Measurements from ENCODE around the gene NTSR2. TPM values are rescaled to one million over a fixed set of nuclear protein-coding genes. Genes with fewer than 3 reads are reported as not detected.

Gene NTSR2
- total and polyA plus RNA-seq, 2 donors from 2014 or later, result not detected

DNA sequence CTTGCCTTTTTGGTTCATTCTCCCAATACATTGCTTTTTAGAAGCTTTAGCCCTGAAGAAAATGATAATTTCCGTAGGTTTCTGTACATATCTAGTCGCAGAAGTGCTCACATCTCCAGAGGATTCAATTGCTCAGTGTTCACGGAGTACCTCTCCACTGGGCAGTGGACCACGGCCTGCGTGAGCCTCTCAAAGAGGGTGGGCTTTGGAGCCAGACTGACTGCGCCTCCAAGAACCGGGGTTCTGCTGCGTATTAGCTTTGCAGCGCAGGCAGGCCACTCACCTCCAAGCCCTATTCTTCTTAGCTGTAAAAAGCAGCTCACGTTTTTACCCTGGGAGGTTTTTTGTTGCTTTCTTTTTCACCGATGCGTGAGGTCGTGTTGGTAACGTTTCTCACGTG is 35.4 kb downstream of the NTSR2 start:
- Histone ChIP-seq H3K27me3 (ENCODE audit: control insufficient read depth, insufficient read depth, low read length) (no peaks in the 10 kb centered on the region), H3K9me3 (ENCODE audit: control insufficient read depth in 2 of 3, insufficient read depth in 1 of 3, low read length in 3 of 3) (no peaks in the 10 kb centered on the region), H3K4me3 (ENCODE audit: low read length in 3 of 3) (no peak overlapping the region), H3K36me3 (ENCODE audit: control insufficient read depth in 2 of 3, insufficient read depth in 3 of 3, low read length in 3 of 3) (no peaks in the 10 kb centered on the region), H3K9ac (ENCODE audit: low read length in 3 of 3) (no peak overlapping the region), H3K27ac (ENCODE audit: low read depth in 2 of 2, low read length in 2 of 2) (no peak overlapping the region), H3K4me1 (ENCODE audit: control insufficient read depth in 2 of 3, insufficient read depth in 2 of 3, low read depth in 1 of 3, low read length in 3 of 3) (no peaks in the 10 kb centered on the region)
- no peak for DNase-seq
- no peak for FAIRE-seq
- TF ChIP-seq, protein P1, sequence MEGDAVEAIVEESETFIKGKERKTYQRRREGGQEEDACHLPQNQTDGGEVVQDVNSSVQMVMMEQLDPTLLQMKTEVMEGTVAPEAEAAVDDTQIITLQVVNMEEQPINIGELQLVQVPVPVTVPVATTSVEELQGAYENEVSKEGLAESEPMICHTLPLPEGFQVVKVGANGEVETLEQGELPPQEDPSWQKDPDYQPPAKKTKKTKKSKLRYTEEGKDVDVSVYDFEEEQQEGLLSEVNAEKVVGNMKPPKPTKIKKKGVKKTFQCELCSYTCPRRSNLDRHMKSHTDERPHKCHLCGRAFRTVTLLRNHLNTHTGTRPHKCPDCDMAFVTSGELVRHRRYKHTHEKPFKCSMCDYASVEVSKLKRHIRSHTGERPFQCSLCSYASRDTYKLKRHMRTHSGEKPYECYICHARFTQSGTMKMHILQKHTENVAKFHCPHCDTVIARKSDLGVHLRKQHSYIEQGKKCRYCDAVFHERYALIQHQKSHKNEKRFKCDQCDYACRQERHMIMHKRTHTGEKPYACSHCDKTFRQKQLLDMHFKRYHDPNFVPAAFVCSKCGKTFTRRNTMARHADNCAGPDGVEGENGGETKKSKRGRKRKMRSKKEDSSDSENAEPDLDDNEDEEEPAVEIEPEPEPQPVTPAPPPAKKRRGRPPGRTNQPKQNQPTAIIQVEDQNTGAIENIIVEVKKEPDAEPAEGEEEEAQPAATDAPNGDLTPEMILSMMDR (IDR thresholded peaks at IDR 0.05; ENCODE audit: borderline replicate concordance, extremely low read depth, insufficient read depth), result no peak
- intact Hi-C loops (cut with DNase I), result no loop called here

GRCh38 chr2:11633923-11634478 is 36.0 kb downstream of the NTSR2 start:
- FAIRE-seq (no peak), DNase-seq (no peak)
- Histone ChIP-seq H3K27me3 (ENCODE audit: control insufficient read depth, insufficient read depth, low read length) (no peaks in the 10 kb centered on the region), H3K9me3 (ENCODE audit: control insufficient read depth in 2 of 3, insufficient read depth in 1 of 3, low read length in 3 of 3) (no peaks in the 10 kb centered on the region), H3K36me3 (ENCODE audit: control insufficient read depth in 2 of 3, insufficient read depth in 3 of 3, low read length in 3 of 3) (no peaks in the 10 kb centered on the region), H3K27ac (ENCODE audit: low read depth in 2 of 2, low read length in 2 of 2) (no peak overlapping the region), H3K4me3 (ENCODE audit: low read length in 3 of 3) (no peak overlapping the region), H3K9ac (ENCODE audit: low read length in 3 of 3) (no peak overlapping the region), H3K4me1 (ENCODE audit: control insufficient read depth in 2 of 3, insufficient read depth in 2 of 3, low read depth in 1 of 3, low read length in 3 of 3) (no peaks in the 10 kb centered on the region)
- intact Hi-C loops (cut with DNase I), result no loop called here
- TF ChIP-seq, protein P1 (IDR thresholded peaks at IDR 0.05; ENCODE audit: borderline replicate concordance, extremely low read depth, insufficient read depth), result no peak

- TF ChIP-seq, protein P1 (IDR thresholded peaks at IDR 0.05; ENCODE audit: borderline replicate concordance, extremely low read depth, insufficient read depth), result no peak
- FAIRE-seq (no peak), DNase-seq (no peak)
- Histone ChIP-seq H3K9me3 (ENCODE audit: control insufficient read depth in 2 of 3, insufficient read depth in 1 of 3, low read length in 3 of 3) (no peaks in the 10 kb centered on the region), H3K27me3 (ENCODE audit: control insufficient read depth, insufficient read depth, low read length) (no peaks in the 10 kb centered on the region), H3K27ac (ENCODE audit: low read depth in 2 of 2, low read length in 2 of 2) (no peak overlapping the region), H3K4me1 (ENCODE audit: control insufficient read depth in 2 of 3, insufficient read depth in 2 of 3, low read depth in 1 of 3, low read length in 3 of 3) (no peaks in the 10 kb centered on the region), H3K9ac (ENCODE audit: low read length in 3 of 3) (no peak overlapping the region), H3K4me3 (ENCODE audit: low read length in 3 of 3) (no peak overlapping the region), H3K36me3 (ENCODE audit: control insufficient read depth in 2 of 3, insufficient read depth in 3 of 3, low read length in 3 of 3) (no peaks in the 10 kb centered on the region)
- intact Hi-C loops (cut with DNase I), result no loop called here
These were observed 38.5 kb downstream of the NTSR2 start for GRCh38 chr2:11631462-11631861.

- FAIRE-seq (no peak), DNase-seq (no peak)
- no peaks in the 10 kb centered on the region for H3K27me3 ChIP-seq (ENCODE audit: control insufficient read depth, insufficient read depth, low read length)
- H3K36me3 ChIP-seq (ENCODE audit: control insufficient read depth in 2 of 3, insufficient read depth in 3 of 3, low read length in 3 of 3), result no peaks in the 10 kb centered on the region
- no peak overlapping the region for H3K27ac ChIP-seq (ENCODE audit: low read depth in 2 of 2, low read length in 2 of 2)
- H3K4me1 ChIP-seq (ENCODE audit: control insufficient read depth in 2 of 3, insufficient read depth in 2 of 3, low read depth in 1 of 3, low read length in 3 of 3), result no peaks in the 10 kb centered on the region
- no peak overlapping the region for H3K4me3 ChIP-seq (ENCODE audit: low read length in 3 of 3)
- H3K9me3 ChIP-seq (ENCODE audit: control insufficient read depth in 2 of 3, insufficient read depth in 1 of 3, low read length in 3 of 3), result no peaks in the 10 kb centered on the region
- no peak overlapping the region for H3K9ac ChIP-seq (ENCODE audit: low read length in 3 of 3)
- TF ChIP-seq, protein P1 (IDR thresholded peaks at IDR 0.05; ENCODE audit: borderline replicate concordance, extremely low read depth, insufficient read depth), result no peak
- intact Hi-C loops (cut with DNase I), result no loop called here
These were observed 39.1 kb downstream of the NTSR2 start for GRCh38 chr2:11630855-11631254.

All from kidney (tissue), 14 donors.